Natural killer cell (primary cell): ENCODE data around the gene CHP2. TPM values are rescaled to one million over a fixed set of nuclear protein-coding genes. Genes with fewer than 3 reads are reported as not detected.

Experiments used
- ATAC-seq, 3 donors: fragments of 150-1000 bp in 2 of 3; fragments of 200-7000 bp in 1 of 3; cut with Tn5 transposase; 1 replicate in 1 of 3; 2 replicates in 2 of 3; pipeline ENCODE4 v1.10.0; 2021; ENCODE audit warnings: mild to moderate bottlenecking in 2 of 3, moderate library complexity in 2 of 3
- DNase-seq, 2 donors: peaks; one replicate each; pipeline versions ENCODE4 v3.0.0 to v3.0.0-alpha.2; 2013 to 2021; ENCODE audit warnings: mixed read lengths in 1 of 2
- H3K27ac ChIP-seq: one replicate; pipeline ENCODE4 v1.5.1; 2013; ENCODE audit warnings: mild to moderate bottlenecking, low read length
- H3K27me3 ChIP-seq: one replicate; pipeline ENCODE4 v1.6.1; 2013; ENCODE audit warnings: low read length; ENCODE audit not compliant: control insufficient read depth, insufficient read depth
- H3K36me3 ChIP-seq: one replicate; pipeline ENCODE4 v1.6.1; 2013; ENCODE audit warnings: low read length; ENCODE audit not compliant: control insufficient read depth, insufficient read depth
- H3K4me1 ChIP-seq: one replicate; pipeline ENCODE4 v1.6.1; 2013; ENCODE audit warnings: low read length; ENCODE audit not compliant: control insufficient read depth, insufficient read depth
- H3K4me3 ChIP-seq: one replicate; pipeline ENCODE4 v1.5.1; 2013; ENCODE audit warnings: low read length
- H3K9me3 ChIP-seq: one replicate; pipeline ENCODE4 v1.6.1; 2013; ENCODE audit warnings: low read length; ENCODE audit not compliant: control insufficient read depth, insufficient read depth
- H3K27ac Mint-ChIP-seq, 2 donors: one replicate each; pipeline ENCODE4 v1.8.0; 2022; ENCODE audit warnings: mild to moderate bottlenecking in 2 of 2, mixed read lengths in 2 of 2, moderate library complexity in 1 of 2
- H3K27me3 Mint-ChIP-seq, 2 donors: one replicate each; pipeline ENCODE4 v1.8.0; 2022; ENCODE audit warnings: low read depth in 2 of 2, mixed read lengths in 2 of 2
- H3K36me3 Mint-ChIP-seq: one replicate; pipeline ENCODE4 v1.8.0; 2022; ENCODE audit warnings: mixed read lengths
- H3K4me1 Mint-ChIP-seq, 2 donors: one replicate each; pipeline ENCODE4 v1.8.0; 2022; ENCODE audit warnings: mixed read lengths in 2 of 2
- H3K4me3 Mint-ChIP-seq: one replicate; pipeline ENCODE4 v1.8.0; 2022; ENCODE audit warnings: mild to moderate bottlenecking, moderate library complexity, mixed read lengths
- H3K9me3 Mint-ChIP-seq, 2 donors: one replicate each; pipeline ENCODE4 v1.8.0; 2022; ENCODE audit warnings: mixed read lengths in 2 of 2
- CTCF ChIP-seq: fragments of 200-600 bp; IDR thresholded peaks from one replicate; pipeline ENCODE4 v1.8.0; 2022; ENCODE audit warnings: antibody characterized with exemption
- WGBS: methylation state at CpG from one replicate; pipeline ENCODE4 v1.1.7; 2013; ENCODE audit warnings: missing lambda C conversion rate; ENCODE audit not compliant: insufficient coverage; 5-methylcytosine and 5-hydroxymethylcytosine counted together
- intact Hi-C: fragments of 100-400 bp; cut with micrococcal nuclease; formaldehyde crosslinking; loops from one replicate; pipeline ENCODE4 v1.14.2; 2022
- total RNA-seq, 4 donors: library from RNA; stranded (reverse); fragments of 120-200 nt in 1 of 4; gene quantifications; one replicate each; pipeline versions ENCODE4 v1.2.3 to v1.2.4, GENCODE V29; 2013 to 2022

CHP2 gene
- total RNA-seq, 3 donors from 2014 or later (not counting 1 experiment from before 2014, with no cell fraction given): not detected

- Histone ChIP-seq H3K9me3 (peaks cover 4% of the 10 kb centered on the region), H3K4me3 (no peak overlapping the region), H3K4me1 (no peaks in the 10 kb centered on the region), H3K36me3 (no peaks in the 10 kb centered on the region), H3K27ac (no peak overlapping the region), H3K27me3 (peaks cover 6% of the 10 kb centered on the region)
- intact Hi-C loops: no loop called here
- ATAC-seq (no peak), DNase-seq (no peak)
- Mint-ChIP-seq H3K27ac (no peak overlapping the region), H3K36me3 (no peaks in the 10 kb centered on the region), H3K4me3 (no peak overlapping the region), H3K27me3 (peaks cover 23 to 36% of the 10 kb centered on the region in 2 donors), H3K4me1 (peaks cover 0 to 4% of the 10 kb centered on the region in 2 donors), H3K9me3 (no peaks in the 10 kb centered on the region)
- TF ChIP-seq CTCF: no peak
Measured at GRCh38 chr16:23709536-23709935, 45.3 kb upstream of the CHP2 start.

- no peak for DNase-seq
- peaks cover 27 to 36% of the 10 kb centered on the region in 2 donors for H3K27me3 Mint-ChIP-seq
- TF ChIP-seq CTCF: no peak
Measured at GRCh38 chr16:23710008-23710407, 44.8 kb upstream of the CHP2 start.

GRCh38 chr16:23710504-23710903, 44.3 kb upstream of the CHP2 start:
- peaks cover 27 to 36% of the 10 kb centered on the region in 2 donors for H3K27me3 Mint-ChIP-seq
- ATAC-seq: no peak

More at GRCh38 chr16:23710008-23710407, 44.8 kb upstream of the CHP2 start:
- Histone ChIP-seq H3K36me3 (no peaks in the 10 kb centered on the region), H3K9me3 (peaks cover 4% of the 10 kb centered on the region), H3K4me1 (no peaks in the 10 kb centered on the region), H3K4me3 (no peak overlapping the region), H3K27me3 (peaks cover 6% of the 10 kb centered on the region), H3K27ac (no peak overlapping the region)
- ATAC-seq: no peak
- intact Hi-C loops: no loop called here
- Mint-ChIP-seq H3K27ac (no peak overlapping the region), H3K36me3 (no peaks in the 10 kb centered on the region), H3K4me1 (peaks cover 0 to 4% of the 10 kb centered on the region in 2 donors), H3K9me3 (no peaks in the 10 kb centered on the region), H3K4me3 (no peak overlapping the region)
- WGBS: 87% methylated on average over 2 of the region's 2 CpGs

More at GRCh38 chr16:23710504-23710903, 44.3 kb upstream of the CHP2 start:
- 93% methylated on average over 3 of the region's 3 CpGs for WGBS
- no peak overlapping the region for H3K4me3 ChIP-seq
- Mint-ChIP-seq H3K4me3 (no peak overlapping the region), H3K4me1 (peaks cover 0 to 4% of the 10 kb centered on the region in 2 donors), H3K27ac (no peak overlapping the region), H3K36me3 (no peaks in the 10 kb centered on the region), H3K9me3 (no peaks in the 10 kb centered on the region)
- H3K4me1 ChIP-seq: no peaks in the 10 kb centered on the region
- peaks cover 4% of the 10 kb centered on the region for H3K9me3 ChIP-seq
- H3K36me3 ChIP-seq: no peaks in the 10 kb centered on the region
- no peak for DNase-seq
- no peak overlapping the region for H3K27ac ChIP-seq
- H3K27me3 ChIP-seq: peaks cover 6% of the 10 kb centered on the region
- intact Hi-C loops: no loop called here
- TF ChIP-seq CTCF: no peak
